Erythroblast (primary cell): ENCODE results near the gene CALML3.

Experiments used
- GATA1 ChIP-seq: IDR thresholded peaks from 2 replicates; pipeline ENCODE4 v1.6.1; 2011; ENCODE audit warnings: low read depth, mild to moderate bottlenecking, control low read depth, low read length, moderate library complexity
- POLR2A ChIP-seq: IDR thresholded peaks from 2 replicates; pipeline ENCODE4 v1.6.1; 2011; ENCODE audit warnings: mild to moderate bottlenecking, low read length

GRCh38 chr10:5485290-5485689 is 39.5 kb upstream of the CALML3 start:
- TF ChIP-seq POLR2A (no peak), GATA1 (no peak)
